SK-N-SH (cell line): ENCODE measurements around the gene ANXA11. TPM values are rescaled to one million over a fixed set of nuclear protein-coding genes. Genes with fewer than 3 reads are reported as not detected.
"Not testable (repeated sequence)": the region's sequence is repeated elsewhere in the genome, so short reads cannot be mapped to it uniquely, and the experiment has no call there.

Experiments used
- CTCF ChIA-PET: fragments of 300-600, 350-600 bp; formaldehyde crosslinking; extraction: SDS; loops from one replicate; lab custom pipeline; 2021; lab: Yijun Ruan, JAX
- POLR2A ChIA-PET: fragments of 350-600 bp; sonication (Branson Sonifier 250); formaldehyde crosslinking; extraction: SDS; loops from one replicate; lab custom pipeline; 2020; ENCODE audit warnings: antibody characterized with exemption, inconsistent platforms; lab: Yijun Ruan, JAX
- DNase-seq: peaks from one replicate; pipeline ENCODE4 v3.0.0; 2012
- H2AFZ ChIP-seq: fragments of 200-600 bp; sonication (generic); 2 replicates; pipeline ENCODE4 v1.8.1; 2016; ENCODE audit warnings: antibody characterized with exemption, mild to moderate bottlenecking, low read depth
- H3F3A ChIP-seq: fragments of 200-600 bp; sonication (generic); replicated peaks from 2 replicates; pipeline ENCODE3; 2016; ENCODE audit warnings: antibody characterized with exemption, mild to moderate bottlenecking; ENCODE audit not compliant: insufficient read depth
- H3K27ac ChIP-seq, 2 experiments: fragments of 200-500 bp in 1 of 2; fragments of 200-600 bp in 1 of 2; sonication (Bioruptor generic) in 1 of 2; sonication (generic), shearing (Covaris generic) in 1 of 2; 2 replicates each; pipeline versions ENCODE4 v1.5.1 to v1.6.1; 2014 to 2016; ENCODE audit warnings: low read depth in 2 of 2, inconsistent platforms in 1 of 2, low read length in 1 of 2, mild to moderate bottlenecking in 1 of 2, mixed read lengths in 1 of 2
- H3K27me3 ChIP-seq: fragments of 200-600 bp; sonication (generic), shearing (Covaris generic); 2 replicates; pipeline ENCODE4 v1.6.1; 2016; ENCODE audit warnings: mixed run types; ENCODE audit not compliant: insufficient read depth
- H3K36me3 ChIP-seq, 2 experiments: fragments of 200-500 bp in 1 of 2; fragments of 200-600 bp in 1 of 2; sonication (Bioruptor generic) in 1 of 2; sonication (generic) in 1 of 2; replicated peaks in 1 of 2; 2 replicates each; pipeline versions ENCODE3 to v1.5.1; 2014 to 2016; ENCODE audit warnings: low read length in 1 of 2, mild to moderate bottlenecking in 1 of 2; ENCODE audit not compliant: insufficient read depth in 2 of 2, control insufficient read depth in 1 of 2
- H3K4me1 ChIP-seq, 2 experiments: fragments of 200-500 bp in 1 of 2; fragments of 200-600 bp in 1 of 2; sonication (Bioruptor generic) in 1 of 2; sonication (generic), shearing (Covaris generic) in 1 of 2; 2 replicates each; pipeline versions ENCODE4 v1.5.1 to v1.6.1; 2014 to 2016; ENCODE audit warnings: low read depth in 1 of 2, low read length in 1 of 2, mixed run types in 1 of 2; ENCODE audit not compliant: insufficient read depth in 2 of 2, control insufficient read depth in 1 of 2
- H3K4me2 ChIP-seq: fragments of 200-600 bp; sonication (generic), shearing (Covaris generic); 2 replicates; pipeline ENCODE4 v1.6.1; 2017; ENCODE audit warnings: mixed run types
- H3K4me3 ChIP-seq, 2 experiments: fragments of 200-500 bp in 1 of 2; fragments of 200-600 bp in 1 of 2; sonication (Bioruptor generic) in 1 of 2; sonication (generic), shearing (Covaris generic) in 1 of 2; 2 replicates each; pipeline versions ENCODE4 v1.5.1 to v1.8.1; 2014 to 2016; ENCODE audit warnings: low read depth in 2 of 2, inconsistent platforms in 1 of 2, low read length in 1 of 2, mild to moderate bottlenecking in 1 of 2, mixed read lengths in 1 of 2, moderate library complexity in 1 of 2
- H3K79me2 ChIP-seq: fragments of 200-600 bp; sonication (generic); 2 replicates; pipeline ENCODE4 v1.8.1; 2017; ENCODE audit warnings: mild to moderate bottlenecking; ENCODE audit not compliant: insufficient read depth
- H3K9ac ChIP-seq: fragments of 200-600 bp; sonication (generic); 2 replicates; pipeline ENCODE4 v1.6.1; 2017; ENCODE audit warnings: mixed run types
- H3K9me2 ChIP-seq: fragments of 200-600 bp; sonication (generic); 2 replicates; pipeline ENCODE4 v1.6.1; 2017; ENCODE audit warnings: mixed run types
- H3K9me3 ChIP-seq: fragments of 200-600 bp; sonication (generic); 2 replicates; pipeline ENCODE4 v1.6.1; 2017; ENCODE audit warnings: mixed run types, mild to moderate bottlenecking, moderate library complexity
- H4K20me1 ChIP-seq: fragments of 200-600 bp; sonication (generic); 2 replicates; pipeline ENCODE4 v1.6.1; 2017; ENCODE audit warnings: mild to moderate bottlenecking, mixed run types; ENCODE audit not compliant: insufficient read depth
- CHD2 ChIP-seq: fragments of 150-350 bp; IDR thresholded peaks from 2 replicates; pipeline ENCODE4 v1.6.1; 2018; ENCODE audit warnings: low read length; ENCODE audit not compliant: partially characterized antibody
- FOXJ3 ChIP-seq: sonication (generic); formaldehyde crosslinking; IDR thresholded peaks from 2 replicates; pipeline ENCODE4 v1.5.1; 2020; ENCODE audit warnings: mild to moderate bottlenecking, missing genetic modification reagents
- FOXM1 ChIP-seq: IDR thresholded peaks from 2 replicates; pipeline ENCODE4 v1.4.0; 2012; ENCODE audit warnings: low read depth, mild to moderate bottlenecking
- GATA2 ChIP-seq: sonication (generic); formaldehyde crosslinking; IDR thresholded peaks from 2 replicates; pipeline ENCODE4 v1.5.0; 2020; ENCODE audit warnings: mild to moderate bottlenecking, missing genetic modification reagents
- NRF1 ChIP-seq: IDR thresholded peaks from 2 replicates; pipeline ENCODE4 v1.6.1; 2012; ENCODE audit warnings: low read depth, mild to moderate bottlenecking, low read length
- POLR2AphosphoS5 ChIP-seq: IDR thresholded peaks from 2 replicates; pipeline ENCODE4 v1.6.1; 2012; ENCODE audit warnings: low read depth, low read length
- RAD21 ChIP-seq: IDR thresholded peaks from 2 replicates; pipeline ENCODE4 v1.6.1; 2012; ENCODE audit warnings: mild to moderate bottlenecking, low read length
- RCOR1 ChIP-seq: fragments of 150-350 bp; IDR thresholded peaks from 2 replicates; pipeline ENCODE4 v1.6.1; 2017; ENCODE audit warnings: antibody characterized with exemption, low read length
- SIN3A ChIP-seq: IDR thresholded peaks from 2 replicates; pipeline ENCODE4 v1.6.1; 2012; ENCODE audit warnings: low read depth, mild to moderate bottlenecking, low read length, moderate library complexity, borderline replicate concordance
- TAF1 ChIP-seq: IDR thresholded peaks from 2 replicates; pipeline ENCODE4 v1.6.1; 2012; ENCODE audit warnings: low read depth, mild to moderate bottlenecking, low read length, moderate library complexity, borderline replicate concordance
- TCF12 ChIP-seq: IDR thresholded peaks from 2 replicates; pipeline ENCODE4 v1.4.0; 2012
- WGBS: methylation state at CpG from one replicate; pipeline ENCODE4 v1.1.6; 2017; ENCODE audit warnings: low lambda C conversion rate; 5-methylcytosine and 5-hydroxymethylcytosine counted together
- polyA plus RNA-seq, 3 experiments: library from polyadenylated mRNA; depleted of rRNA; stranded (reverse); fragments of >200 nt; gene quantifications; 2 replicates each; pipeline ENCODE4 v1.2.3, GENCODE V29; 2012
- TF ChIP-seq, protein P1 (sequence below): IDR thresholded peaks from 2 replicates; pipeline ENCODE4; 2012
- TF ChIP-seq, protein P2 (sequence below): fragments of 200-600 bp; sonication (generic); IDR thresholded peaks from 2 replicates; pipeline ENCODE4 v1.6.1; 2017; ENCODE audit warnings: antibody characterized with exemption, mild to moderate bottlenecking, moderate library complexity
- TF ChIP-seq, protein P3 (sequence below): IDR thresholded peaks from 2 replicates; pipeline ENCODE4 v1.4.0; 2012; ENCODE audit warnings: low read depth
- TF ChIP-seq, protein P4 (sequence below): IDR thresholded peaks from 2 replicates; pipeline ENCODE4 v1.4.0; 2012; ENCODE audit warnings: low read depth, borderline replicate concordance

Gene ANXA11
- polyA plus RNA-seq, 1 of the 3 experiments (the other 2 are of a cell fraction), result 53.6 TPM

DNA sequence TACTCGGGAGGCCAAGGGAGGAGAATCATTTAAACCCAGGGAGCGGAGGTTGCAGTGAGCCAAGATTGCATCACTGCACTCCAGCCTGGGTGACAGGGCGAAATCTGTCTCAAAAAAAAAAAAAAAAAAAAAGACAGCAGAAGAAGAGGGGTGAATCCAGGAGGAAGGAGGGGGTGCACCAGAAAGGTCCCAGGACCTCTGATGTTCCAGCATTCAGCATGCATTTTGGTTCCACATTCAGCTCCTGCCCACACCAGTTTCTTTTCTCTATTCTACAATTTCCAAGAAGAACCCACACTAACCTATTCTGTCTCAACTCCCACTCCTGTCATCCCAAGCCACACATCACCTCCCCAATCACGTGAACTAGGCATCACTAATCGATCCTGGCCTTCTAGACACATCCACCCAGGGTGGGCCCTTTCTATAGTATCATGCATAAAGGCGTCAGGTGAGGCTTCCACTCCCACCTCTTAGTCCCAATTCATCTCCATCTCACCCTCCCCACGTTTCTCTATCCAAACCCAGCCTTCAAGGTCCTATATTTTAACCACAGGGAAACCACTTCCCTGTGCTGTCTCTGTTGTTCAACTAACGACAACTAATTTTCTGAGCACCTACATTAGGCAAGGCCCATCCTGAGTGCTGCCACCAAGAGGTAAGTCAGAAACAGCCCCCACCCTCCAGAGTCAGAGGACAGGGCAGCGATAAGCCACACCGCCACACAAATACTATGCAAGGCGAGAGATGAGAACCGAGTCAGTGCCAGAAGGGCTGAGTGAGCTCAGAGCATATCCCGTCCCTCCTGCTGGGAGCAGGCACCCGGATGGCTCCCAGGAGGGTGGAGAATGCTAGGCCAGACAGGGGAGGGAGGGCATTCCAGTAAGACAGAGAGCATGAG, 2.2 kb downstream of the ANXA11 start (continued):
- TF ChIP-seq, protein P1, sequence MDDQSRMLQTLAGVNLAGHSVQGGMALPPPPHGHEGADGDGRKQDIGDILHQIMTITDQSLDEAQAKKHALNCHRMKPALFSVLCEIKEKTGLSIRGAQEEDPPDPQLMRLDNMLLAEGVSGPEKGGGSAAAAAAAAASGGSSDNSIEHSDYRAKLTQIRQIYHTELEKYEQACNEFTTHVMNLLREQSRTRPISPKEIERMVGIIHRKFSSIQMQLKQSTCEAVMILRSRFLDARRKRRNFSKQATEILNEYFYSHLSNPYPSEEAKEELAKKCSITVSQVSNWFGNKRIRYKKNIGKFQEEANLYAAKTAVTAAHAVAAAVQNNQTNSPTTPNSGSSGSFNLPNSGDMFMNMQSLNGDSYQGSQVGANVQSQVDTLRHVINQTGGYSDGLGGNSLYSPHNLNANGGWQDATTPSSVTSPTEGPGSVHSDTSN, result no peak
- TF ChIP-seq RCOR1, result no peak
- no peak for TF ChIP-seq TAF1
- TF ChIP-seq, protein P2, sequence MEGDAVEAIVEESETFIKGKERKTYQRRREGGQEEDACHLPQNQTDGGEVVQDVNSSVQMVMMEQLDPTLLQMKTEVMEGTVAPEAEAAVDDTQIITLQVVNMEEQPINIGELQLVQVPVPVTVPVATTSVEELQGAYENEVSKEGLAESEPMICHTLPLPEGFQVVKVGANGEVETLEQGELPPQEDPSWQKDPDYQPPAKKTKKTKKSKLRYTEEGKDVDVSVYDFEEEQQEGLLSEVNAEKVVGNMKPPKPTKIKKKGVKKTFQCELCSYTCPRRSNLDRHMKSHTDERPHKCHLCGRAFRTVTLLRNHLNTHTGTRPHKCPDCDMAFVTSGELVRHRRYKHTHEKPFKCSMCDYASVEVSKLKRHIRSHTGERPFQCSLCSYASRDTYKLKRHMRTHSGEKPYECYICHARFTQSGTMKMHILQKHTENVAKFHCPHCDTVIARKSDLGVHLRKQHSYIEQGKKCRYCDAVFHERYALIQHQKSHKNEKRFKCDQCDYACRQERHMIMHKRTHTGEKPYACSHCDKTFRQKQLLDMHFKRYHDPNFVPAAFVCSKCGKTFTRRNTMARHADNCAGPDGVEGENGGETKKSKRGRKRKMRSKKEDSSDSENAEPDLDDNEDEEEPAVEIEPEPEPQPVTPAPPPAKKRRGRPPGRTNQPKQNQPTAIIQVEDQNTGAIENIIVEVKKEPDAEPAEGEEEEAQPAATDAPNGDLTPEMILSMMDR, result no peak
- TF ChIP-seq, protein P3, sequence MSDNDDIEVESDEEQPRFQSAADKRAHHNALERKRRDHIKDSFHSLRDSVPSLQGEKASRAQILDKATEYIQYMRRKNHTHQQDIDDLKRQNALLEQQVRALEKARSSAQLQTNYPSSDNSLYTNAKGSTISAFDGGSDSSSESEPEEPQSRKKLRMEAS, result no peak
- TF ChIP-seq FOXJ3 (CRISPR knock-in tag), result no peak
- TF ChIP-seq, all 33 proteins: peak for 0

DNA sequence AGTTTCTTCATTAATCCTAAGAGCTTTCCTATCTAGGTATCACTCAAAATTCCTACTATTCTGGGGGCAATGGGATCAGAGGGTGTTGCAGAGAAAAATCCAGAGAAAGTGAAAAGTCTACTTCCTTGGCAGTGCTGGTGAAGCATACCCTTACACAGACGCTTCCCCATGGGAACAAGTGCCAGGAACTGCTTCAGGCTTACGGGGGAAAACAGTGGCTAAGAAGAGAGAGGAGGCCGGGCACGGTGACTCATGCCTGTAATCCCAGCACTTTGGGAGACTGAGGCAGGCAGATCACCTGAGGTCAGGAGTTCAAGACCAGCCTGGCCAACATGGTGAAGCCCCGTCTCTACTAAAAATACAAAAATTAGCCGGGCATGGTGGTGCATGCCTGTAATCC, 2.8 kb downstream of the ANXA11 start:
- H3K36me3 ChIP-seq, H3K9me3 ChIP-seq, DNase-seq, H3K4me3 ChIP-seq, H3K27ac ChIP-seq, H3K27me3 ChIP-seq, H3K9ac ChIP-seq, H3K4me2 ChIP-seq, POLR2A ChIA-PET, H2AFZ ChIP-seq, H3F3A ChIP-seq, CTCF ChIA-PET, H3K9me2 ChIP-seq: not testable (repeated sequence)
- peaks cover 11 to 23% of the 10 kb centered on the region in 2 experiments; a peak in 2 of 4 replicates for H3K4me1 ChIP-seq
- H4K20me1 ChIP-seq, result peaks cover 44% of the 10 kb centered on the region
- 80% methylated on average over 5 of the region's 6 CpGs for WGBS
- H3K79me2 ChIP-seq, result peaks cover 78% of the 10 kb centered on the region

DNA sequence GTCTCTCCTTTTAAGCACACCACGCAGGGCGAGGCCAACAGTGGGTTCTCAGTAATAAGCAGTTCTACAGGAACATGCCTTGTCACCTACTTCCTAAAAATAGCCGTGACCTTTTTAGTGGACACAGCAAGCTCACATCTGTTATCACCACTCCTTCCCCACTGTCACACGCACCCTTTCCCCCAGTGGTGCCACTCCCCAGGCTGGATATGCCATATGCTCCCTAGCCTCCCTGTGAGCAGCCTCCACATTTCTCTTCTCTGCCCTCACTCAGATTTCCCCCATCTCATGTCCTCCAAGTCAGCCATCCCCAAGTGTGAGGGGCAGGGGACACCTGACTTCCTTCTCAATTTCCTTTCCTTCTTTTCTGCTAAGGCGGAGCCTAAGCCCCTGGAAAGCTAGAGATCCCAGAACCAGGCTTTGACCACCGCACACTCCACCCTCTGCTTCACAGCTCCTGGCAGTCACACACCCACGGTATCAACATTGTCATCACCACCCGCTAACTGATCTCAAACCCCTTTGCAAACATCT, 3.7 kb downstream of the ANXA11 start:
- Histone ChIP-seq H3K9ac (no peak overlapping the region), H4K20me1 (peaks cover 53% of the 10 kb centered on the region), H3K27ac (no peak overlapping the region), H3K4me2 (no peak overlapping the region), H3K9me3 (no peaks in the 10 kb centered on the region), H3F3A (no peaks in the 10 kb centered on the region), H3K27me3 (no peaks in the 10 kb centered on the region), H2AFZ (no peak overlapping the region), H3K9me2 (no peaks in the 10 kb centered on the region), H3K4me1 (peaks cover 11 to 28% of the 10 kb centered on the region in 2 experiments; a peak in 2 of 4 replicates), H3K4me3 (no peak overlapping the region), H3K36me3 (no peaks in the 10 kb centered on the region)
- POLR2A ChIA-PET, result no interaction called here
- no peak for DNase-seq
- CTCF ChIA-PET, result interaction anchor here (0.6 kb wide), 1 partner anchor 35 kb away, joined by 3 read pairs; no protein-coding TSS in a partner anchor
- 98% methylated on average over 8 of the region's 8 CpGs for WGBS
- TF ChIP-seq NRF1, result no peak
- no peak for TF ChIP-seq POLR2AphosphoS5
- TF ChIP-seq SIN3A, result no peak
- no peak for TF ChIP-seq FOXM1
- TF ChIP-seq TCF12, result no peak
- TF ChIP-seq CHD2, result no peak
- TF ChIP-seq FOXJ3 (CRISPR knock-in tag), result no peak
- TF ChIP-seq GATA2, result no peak
- TF ChIP-seq TAF1, result no peak
- no peak for TF ChIP-seq RCOR1
- no peak for TF ChIP-seq RAD21
- TF ChIP-seq, protein P1, result no peak
- TF ChIP-seq, protein P4, sequence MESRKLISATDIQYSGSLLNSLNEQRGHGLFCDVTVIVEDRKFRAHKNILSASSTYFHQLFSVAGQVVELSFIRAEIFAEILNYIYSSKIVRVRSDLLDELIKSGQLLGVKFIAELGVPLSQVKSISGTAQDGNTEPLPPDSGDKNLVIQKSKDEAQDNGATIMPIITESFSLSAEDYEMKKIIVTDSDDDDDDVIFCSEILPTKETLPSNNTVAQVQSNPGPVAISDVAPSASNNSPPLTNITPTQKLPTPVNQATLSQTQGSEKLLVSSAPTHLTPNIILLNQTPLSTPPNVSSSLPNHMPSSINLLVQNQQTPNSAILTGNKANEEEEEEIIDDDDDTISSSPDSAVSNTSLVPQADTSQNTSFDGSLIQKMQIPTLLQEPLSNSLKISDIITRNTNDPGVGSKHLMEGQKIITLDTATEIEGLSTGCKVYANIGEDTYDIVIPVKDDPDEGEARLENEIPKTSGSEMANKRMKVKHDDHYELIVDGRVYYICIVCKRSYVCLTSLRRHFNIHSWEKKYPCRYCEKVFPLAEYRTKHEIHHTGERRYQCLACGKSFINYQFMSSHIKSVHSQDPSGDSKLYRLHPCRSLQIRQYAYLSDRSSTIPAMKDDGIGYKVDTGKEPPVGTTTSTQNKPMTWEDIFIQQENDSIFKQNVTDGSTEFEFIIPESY, result no peak
- TF ChIP-seq, all 33 proteins: peak for 0
- peaks cover 85% of the 10 kb centered on the region for H3K79me2 ChIP-seq
